GM12801 (cell line): ENCODE measurements around the gene LGALS4.

ENCODE experiments used
- CTCF ChIP-seq: IDR thresholded peaks from one replicate; pipeline ENCODE4 v1.5.1; 2011; ENCODE audit warnings: control low read depth; ENCODE audit not compliant: insufficient read length; ENCODE audit errors: extremely low read depth

LGALS4 gene

GRCh38 chr19:38784224-38784623, 28.5 kb downstream of the LGALS4 start:
- no peak for TF ChIP-seq CTCF

GRCh38 chr19:38781058-38781457, 31.7 kb downstream of the LGALS4 start:
- no peak for TF ChIP-seq CTCF

- no peak for TF ChIP-seq CTCF
These were observed 32.3 kb downstream of the LGALS4 start for GRCh38 chr19:38780443-38780842.

- TF ChIP-seq CTCF = no peak
These were observed 34.0 kb downstream of the LGALS4 start for GRCh38 chr19:38778733-38779132.

GRCh38 chr19:38774181-38774950, 38.4 kb downstream of the LGALS4 start:
- no peak for TF ChIP-seq CTCF

- TF ChIP-seq CTCF = no peak
These were observed 39.1 kb downstream of the LGALS4 start, which contains the start of gene LGALS7 for GRCh38 chr19:38773469-38774177. TSS of gene LGALS7 (minus strand) at chr19:38773517. CDS start at chr19:38773492, 25 bp downstream.

GRCh38 chr19:38769635-38770211, 43.0 kb downstream of the LGALS4 start:
- no peak for TF ChIP-seq CTCF
